ENCODE results near the gene DNAJC30. TPM values are rescaled to one million over a fixed set of nuclear protein-coding genes. Genes with fewer than 3 reads are reported as not detected.

DNAJC30 gene
- total RNA-seq, 4 donors from 2014 or later, result 1.9 to 26.7 (median 6.8) TPM

- H3K27ac ChIP-seq, result no peak overlapping the region
- in situ Hi-C loops (cut with MboI; ENCODE audit: low pct_ligation_motif_present in 1 of 4, low pct_unique_long_range_greater_than_20kb in 1 of 4, low sequenced_read_pairs in 3 of 4) (no loop called here), intact Hi-C loops (cut with DNase I; ENCODE audit: low total_unique reads) (no loop called here)
- H3K36me3 ChIP-seq, result no peaks in the 10 kb centered on the region
- peaks cover 7 to 20% (median 16%) of the 10 kb centered on the region in 4 donors for H3K4me1 ChIP-seq
- TF ChIP-seq POLR2AphosphoS5 (IDR thresholded peaks at IDR 0.05) (no peak), EP300 (IDR thresholded peaks at IDR 0.05; ENCODE audit: low read depth) (no peak), POLR2A (IDR thresholded peaks at IDR 0.05) (no peak)
- TF ChIP-seq, protein P1, sequence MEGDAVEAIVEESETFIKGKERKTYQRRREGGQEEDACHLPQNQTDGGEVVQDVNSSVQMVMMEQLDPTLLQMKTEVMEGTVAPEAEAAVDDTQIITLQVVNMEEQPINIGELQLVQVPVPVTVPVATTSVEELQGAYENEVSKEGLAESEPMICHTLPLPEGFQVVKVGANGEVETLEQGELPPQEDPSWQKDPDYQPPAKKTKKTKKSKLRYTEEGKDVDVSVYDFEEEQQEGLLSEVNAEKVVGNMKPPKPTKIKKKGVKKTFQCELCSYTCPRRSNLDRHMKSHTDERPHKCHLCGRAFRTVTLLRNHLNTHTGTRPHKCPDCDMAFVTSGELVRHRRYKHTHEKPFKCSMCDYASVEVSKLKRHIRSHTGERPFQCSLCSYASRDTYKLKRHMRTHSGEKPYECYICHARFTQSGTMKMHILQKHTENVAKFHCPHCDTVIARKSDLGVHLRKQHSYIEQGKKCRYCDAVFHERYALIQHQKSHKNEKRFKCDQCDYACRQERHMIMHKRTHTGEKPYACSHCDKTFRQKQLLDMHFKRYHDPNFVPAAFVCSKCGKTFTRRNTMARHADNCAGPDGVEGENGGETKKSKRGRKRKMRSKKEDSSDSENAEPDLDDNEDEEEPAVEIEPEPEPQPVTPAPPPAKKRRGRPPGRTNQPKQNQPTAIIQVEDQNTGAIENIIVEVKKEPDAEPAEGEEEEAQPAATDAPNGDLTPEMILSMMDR (IDR thresholded peaks at IDR 0.05), result no peak
- H3K27me3 ChIP-seq, result no peaks in the 10 kb centered on the region
- no peak overlapping the region for H3K4me3 ChIP-seq
- 86% methylated on average over 8 of the region's 8 CpGs; no CpG with 5 or more reads in 1 of the 2 donors for WGBS, 2 donors (ENCODE audit: low coverage in 1 of 2)
- no peak for DNase-seq
- H3K9me3 ChIP-seq, result no peaks in the 10 kb centered on the region
Observed at GRCh38 chr7:73702226-73702625, 19.0 kb upstream of the DNAJC30 start.

- H3K36me3 ChIP-seq, result peaks cover 0 to 7% (median under 1%) of the 10 kb centered on the region in 4 donors
- H3K27me3 ChIP-seq, result no peaks in the 10 kb centered on the region
- TF ChIP-seq, protein P1 (IDR thresholded peaks at IDR 0.05), result peak; percentile 51 to 72 (median 61)
- no peak for TF ChIP-seq POLR2AphosphoS5 (IDR thresholded peaks at IDR 0.05)
- H3K4me1 ChIP-seq, result peaks cover 7 to 20% (median 16%) of the 10 kb centered on the region in 4 donors
- 72 to 100% methylated on average over 2 to 13 of the region's 13 CpGs for WGBS, 2 donors (ENCODE audit: low coverage in 1 of 2)
- no peak overlapping the region for H3K4me3 ChIP-seq
- intact Hi-C loops (cut with DNase I; ENCODE audit: low total_unique reads) (no loop called here), in situ Hi-C loops (cut with MboI; ENCODE audit: low pct_ligation_motif_present in 1 of 4, low pct_unique_long_range_greater_than_20kb in 1 of 4, low sequenced_read_pairs in 3 of 4) (no loop called here)
- peak; percentile 62 for DNase-seq
- H3K27ac ChIP-seq, result no peak overlapping the region
- no peaks in the 10 kb centered on the region for H3K9me3 ChIP-seq
Observed at GRCh38 chr7:73701357-73701995, 18.2 kb upstream of the DNAJC30 start.

- in situ Hi-C loops (cut with MboI; ENCODE audit: low pct_ligation_motif_present in 1 of 4, low pct_unique_long_range_greater_than_20kb in 1 of 4, low sequenced_read_pairs in 3 of 4), result no loop called here
- 92% methylated on average over 15 of the region's 15 CpGs; no CpG with 5 or more reads in 1 of the 2 donors for WGBS, 2 donors (ENCODE audit: low coverage in 1 of 2)
- intact Hi-C loops (cut with DNase I; ENCODE audit: low total_unique reads), result no loop called here
- Histone ChIP-seq H3K27ac (no peak overlapping the region), H3K9me3 (no peaks in the 10 kb centered on the region), H3K27me3 (no peaks in the 10 kb centered on the region), H3K4me1 (peaks cover 7 to 20% (median 16%) of the 10 kb centered on the region in 4 donors), H3K36me3 (peaks cover 0 to 10% (median 4%) of the 10 kb centered on the region in 4 donors), H3K4me3 (no peak overlapping the region)
- DNase-seq, result no peak
- TF ChIP-seq POLR2A (IDR thresholded peaks at IDR 0.05), result no peak
- TF ChIP-seq, protein P1 (IDR thresholded peaks at IDR 0.05), result no peak
- no peak for TF ChIP-seq EP300 (IDR thresholded peaks at IDR 0.05; ENCODE audit: low read depth)
- TF ChIP-seq POLR2AphosphoS5 (IDR thresholded peaks at IDR 0.05), result no peak
Observed at GRCh38 chr7:73700581-73701134, 17.4 kb upstream of the DNAJC30 start.

GRCh38 chr7:73700069-73700423 is 16.8 kb upstream of the DNAJC30 start:
- Histone ChIP-seq H3K4me3 (no peak overlapping the region), H3K4me1 (peaks cover 7 to 17% (median 14%) of the 10 kb centered on the region in 4 donors), H3K36me3 (peaks cover 0 to 11% (median 4%) of the 10 kb centered on the region in 4 donors), H3K9me3 (no peaks in the 10 kb centered on the region), H3K27ac (no peak overlapping the region), H3K27me3 (no peaks in the 10 kb centered on the region)
- DNase-seq, result no peak
- in situ Hi-C loops (cut with MboI; ENCODE audit: low pct_ligation_motif_present in 1 of 4, low pct_unique_long_range_greater_than_20kb in 1 of 4, low sequenced_read_pairs in 3 of 4), result no loop called here
- TF ChIP-seq EP300 (IDR thresholded peaks at IDR 0.05; ENCODE audit: low read depth), result no peak
- TF ChIP-seq POLR2AphosphoS5 (IDR thresholded peaks at IDR 0.05), result no peak
- TF ChIP-seq, protein P1 (IDR thresholded peaks at IDR 0.05), result no peak
- no peak for TF ChIP-seq POLR2A (IDR thresholded peaks at IDR 0.05)
- 82% methylated on average over 14 of the region's 14 CpGs; no CpG with 5 or more reads in 1 of the 2 donors for WGBS, 2 donors (ENCODE audit: low coverage in 1 of 2)
- intact Hi-C loops (cut with DNase I; ENCODE audit: low total_unique reads), result no loop called here

All from transverse colon (tissue), 4 donors.